Osteoblast (primary cell): ENCODE data around the gene C11orf58. TPM values are rescaled to one million over a fixed set of nuclear protein-coding genes. Genes with fewer than 3 reads are reported as not detected.

Source experiments
- DNase-seq: peaks from one replicate; pipeline ENCODE4 v3.0.0; 2011; ENCODE audit warnings: low spot score, mixed read lengths; ENCODE audit not compliant: insufficient read length; ENCODE audit errors: missing footprints
- H2AFZ ChIP-seq: 2 replicates; pipeline ENCODE4 v1.6.0; 2011; ENCODE audit warnings: mild to moderate bottlenecking, low read length
- H3K27ac ChIP-seq: 2 replicates; pipeline ENCODE4 v1.5.1; 2011; ENCODE audit warnings: mild to moderate bottlenecking, low read depth, low read length, moderate library complexity
- H3K27me3 ChIP-seq: 2 replicates; pipeline ENCODE4 v1.6.0; 2012; ENCODE audit warnings: mild to moderate bottlenecking, control low read depth, inconsistent platforms, low read length, moderate library complexity; ENCODE audit not compliant: insufficient read depth
- H3K36me3 ChIP-seq: 2 replicates; pipeline ENCODE4 v1.5.1; 2011; ENCODE audit warnings: mild to moderate bottlenecking, low read length, control low read depth, moderate library complexity; ENCODE audit not compliant: insufficient read depth
- H3K4me1 ChIP-seq: 2 replicates; pipeline ENCODE4 v1.5.1; 2011; ENCODE audit warnings: mild to moderate bottlenecking, low read length, control low read depth, moderate library complexity; ENCODE audit not compliant: insufficient read depth
- H3K4me2 ChIP-seq: 2 replicates; pipeline ENCODE4 v1.6.0; 2011; ENCODE audit warnings: mild to moderate bottlenecking, low read length; ENCODE audit not compliant: insufficient read depth
- H3K4me3 ChIP-seq: fragments of 200-600 bp; sonication (generic); 3 replicates; pipeline ENCODE4 v1.5.1; 2012; ENCODE audit warnings: mild to moderate bottlenecking, low read length, inconsistent platforms; ENCODE audit not compliant: insufficient read depth
- H3K79me2 ChIP-seq: 2 replicates; pipeline ENCODE4 v1.6.0; 2012; ENCODE audit warnings: mild to moderate bottlenecking, low read length, control low read depth, inconsistent platforms; ENCODE audit not compliant: insufficient read depth
- H3K9me3 ChIP-seq: 2 replicates; pipeline ENCODE4 v1.5.1; 2011; ENCODE audit warnings: low read depth, low read length, control low read depth
- H4K20me1 ChIP-seq: 2 replicates; pipeline ENCODE4 v1.6.0; 2012; ENCODE audit warnings: mild to moderate bottlenecking, low read length, control low read depth; ENCODE audit not compliant: insufficient read depth
- total RNA-seq: library from RNA; depleted of rRNA; stranded (reverse); fragments of >200 nt; gene quantifications from 2 replicates; pipeline ENCODE4 v1.2.3, GENCODE V29; 2012
- TF ChIP-seq, protein P1 (sequence below): IDR thresholded peaks from 2 replicates; pipeline ENCODE4 v1.5.1; 2011; ENCODE audit warnings: mild to moderate bottlenecking, low read depth, low read length, moderate library complexity; ENCODE audit errors: extremely low read depth

The C11orf58 gene
- total RNA-seq, 1 donor = 139 TPM

DNA sequence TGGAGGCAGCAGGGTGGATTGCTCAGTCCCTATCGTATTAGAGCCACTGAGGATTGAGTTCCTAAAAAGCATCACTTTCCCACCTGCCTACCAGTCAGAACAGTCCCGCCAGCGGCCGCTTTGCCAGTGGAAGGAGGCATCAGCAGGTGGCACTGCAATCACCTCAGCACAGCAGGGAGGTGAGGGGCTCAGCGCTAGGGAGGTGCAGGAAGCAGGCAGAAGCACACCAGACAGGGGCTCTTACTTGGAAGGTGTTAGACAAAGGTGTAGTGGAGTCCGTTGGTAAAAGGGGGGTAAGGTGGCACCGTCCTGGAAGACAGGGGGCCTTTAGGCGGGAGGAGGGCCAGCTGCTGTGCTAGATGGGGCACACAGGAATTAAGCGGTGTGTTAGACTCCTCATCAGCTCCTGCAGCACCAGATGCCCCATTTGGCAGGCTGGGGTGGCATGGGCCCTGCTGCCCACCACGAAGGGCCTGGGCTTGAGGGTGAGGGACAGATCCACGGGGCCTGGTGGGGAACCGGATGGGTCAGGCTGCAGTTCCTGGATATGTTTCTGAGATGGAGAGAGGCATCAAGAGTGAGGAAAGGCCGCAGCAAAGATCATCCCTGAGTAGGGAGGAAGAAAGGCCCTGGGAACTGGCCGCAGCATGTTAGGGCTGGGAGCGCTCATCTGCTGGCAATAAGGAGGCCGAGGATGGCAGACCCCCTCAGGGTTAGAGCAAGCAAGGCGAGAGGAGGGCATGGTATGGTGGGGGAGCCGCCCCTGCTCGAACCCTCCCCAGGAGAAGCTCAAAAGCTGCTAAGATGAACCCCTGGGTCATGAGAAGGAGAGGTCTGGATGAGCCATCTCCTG lies 42.5 kb downstream of the C11orf58 start:
- no peak overlapping the region for H3K27ac ChIP-seq
- H3K9me3 ChIP-seq = no peaks in the 10 kb centered on the region
- no peaks in the 10 kb centered on the region for H3K79me2 ChIP-seq
- DNase-seq = peak; percentile 69
- TF ChIP-seq, protein P1, sequence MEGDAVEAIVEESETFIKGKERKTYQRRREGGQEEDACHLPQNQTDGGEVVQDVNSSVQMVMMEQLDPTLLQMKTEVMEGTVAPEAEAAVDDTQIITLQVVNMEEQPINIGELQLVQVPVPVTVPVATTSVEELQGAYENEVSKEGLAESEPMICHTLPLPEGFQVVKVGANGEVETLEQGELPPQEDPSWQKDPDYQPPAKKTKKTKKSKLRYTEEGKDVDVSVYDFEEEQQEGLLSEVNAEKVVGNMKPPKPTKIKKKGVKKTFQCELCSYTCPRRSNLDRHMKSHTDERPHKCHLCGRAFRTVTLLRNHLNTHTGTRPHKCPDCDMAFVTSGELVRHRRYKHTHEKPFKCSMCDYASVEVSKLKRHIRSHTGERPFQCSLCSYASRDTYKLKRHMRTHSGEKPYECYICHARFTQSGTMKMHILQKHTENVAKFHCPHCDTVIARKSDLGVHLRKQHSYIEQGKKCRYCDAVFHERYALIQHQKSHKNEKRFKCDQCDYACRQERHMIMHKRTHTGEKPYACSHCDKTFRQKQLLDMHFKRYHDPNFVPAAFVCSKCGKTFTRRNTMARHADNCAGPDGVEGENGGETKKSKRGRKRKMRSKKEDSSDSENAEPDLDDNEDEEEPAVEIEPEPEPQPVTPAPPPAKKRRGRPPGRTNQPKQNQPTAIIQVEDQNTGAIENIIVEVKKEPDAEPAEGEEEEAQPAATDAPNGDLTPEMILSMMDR = no peak
- no peak overlapping the region for H3K4me3 ChIP-seq
- H3K4me2 ChIP-seq = no peak overlapping the region
- no peaks in the 10 kb centered on the region for H4K20me1 ChIP-seq
- no peaks in the 10 kb centered on the region for H3K27me3 ChIP-seq
- no peak overlapping the region for H2AFZ ChIP-seq
- H3K4me1 ChIP-seq = peaks cover 4% of the 10 kb centered on the region
- H3K36me3 ChIP-seq = no peaks in the 10 kb centered on the region

DNA sequence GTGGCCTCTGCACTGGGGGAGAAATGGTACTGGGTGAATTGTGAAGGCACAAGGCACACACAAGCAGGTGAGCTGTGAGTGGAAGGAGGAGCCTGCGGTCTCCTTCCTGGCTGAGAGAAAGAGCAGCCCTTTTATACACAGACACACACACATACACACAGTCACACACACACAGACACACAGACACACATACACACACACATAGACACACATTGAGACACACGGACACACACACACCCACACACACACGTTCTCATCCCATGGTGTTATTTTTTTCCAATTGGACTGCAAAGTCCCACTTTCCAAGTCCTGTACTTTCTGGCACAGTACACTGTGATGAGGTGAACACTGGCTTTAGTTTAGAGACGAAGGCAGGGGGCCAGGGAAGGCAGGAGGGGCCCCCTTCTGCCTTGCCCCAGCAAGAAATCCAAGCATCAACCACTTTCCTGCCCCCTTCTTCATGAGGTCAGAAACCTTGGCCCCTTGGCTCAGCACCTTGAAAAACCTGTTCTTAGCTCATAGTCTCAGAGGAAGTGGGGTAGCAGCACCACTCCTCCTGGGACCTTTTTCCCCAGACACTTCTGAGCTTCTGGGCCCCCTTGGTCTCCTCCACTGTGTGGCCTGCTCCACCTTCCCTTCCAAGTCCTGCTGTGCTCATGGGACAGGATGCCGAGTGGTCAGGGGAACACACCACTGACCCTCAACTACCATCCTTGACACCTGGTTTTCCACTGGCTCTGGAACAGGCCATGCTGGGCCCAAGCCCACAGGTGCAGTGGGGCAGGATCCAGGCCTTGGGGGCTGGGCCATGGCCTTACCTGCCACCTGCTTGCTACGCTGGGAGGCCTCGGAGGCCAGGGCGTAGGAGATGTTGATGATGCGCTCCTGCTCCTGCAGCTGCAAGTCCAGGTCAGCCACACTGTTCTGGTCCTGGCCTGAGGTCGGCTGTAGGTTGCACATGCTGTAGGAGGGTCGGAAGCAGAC lies 43.8 kb downstream of the C11orf58 start:
- TF ChIP-seq, protein P1 = no peak
- DNase-seq = peak; percentile 70
- Histone ChIP-seq H3K4me1 (peaks cover 6% of the 10 kb centered on the region), H2AFZ (no peak overlapping the region), H3K27me3 (no peaks in the 10 kb centered on the region), H4K20me1 (no peaks in the 10 kb centered on the region), H3K36me3 (no peaks in the 10 kb centered on the region), H3K27ac (no peak overlapping the region), H3K4me3 (no peak overlapping the region), H3K4me2 (no peak overlapping the region), H3K79me2 (no peaks in the 10 kb centered on the region), H3K9me3 (no peaks in the 10 kb centered on the region)

DNA sequence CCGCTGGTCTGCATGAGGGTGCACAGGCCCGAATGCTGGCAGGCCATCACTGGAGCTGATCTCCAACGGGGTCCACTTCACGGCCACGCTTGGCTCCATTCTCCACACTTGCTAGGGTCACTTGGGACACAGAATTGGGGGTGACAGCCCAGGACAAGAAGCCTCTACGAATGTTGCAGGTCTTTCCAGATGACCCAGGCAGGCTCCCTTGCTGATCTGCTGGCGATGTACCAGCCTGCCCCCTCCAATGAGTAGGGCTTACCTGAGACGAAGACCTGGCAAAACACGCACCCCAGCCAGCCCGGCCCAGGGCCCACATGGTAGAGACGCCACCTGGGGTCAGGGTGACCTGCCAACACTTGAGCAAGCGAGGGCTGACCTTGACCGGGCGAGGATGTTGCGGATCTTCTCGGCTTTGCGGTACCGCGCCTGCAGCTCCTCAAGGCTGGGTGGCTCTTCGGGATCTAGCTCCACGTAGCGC lies 44.9 kb downstream of the C11orf58 start:
- Histone ChIP-seq H3K36me3 (no peaks in the 10 kb centered on the region), H3K4me1 (peaks cover 17% of the 10 kb centered on the region), H2AFZ (no peak overlapping the region), H4K20me1 (no peaks in the 10 kb centered on the region), H3K4me2 (no peak overlapping the region), H3K27me3 (no peaks in the 10 kb centered on the region), H3K79me2 (no peaks in the 10 kb centered on the region), H3K27ac (no peak overlapping the region), H3K9me3 (no peaks in the 10 kb centered on the region), H3K4me3 (no peak overlapping the region)
- DNase-seq = peak; percentile 58
- TF ChIP-seq, protein P1 = no peak

DNA sequence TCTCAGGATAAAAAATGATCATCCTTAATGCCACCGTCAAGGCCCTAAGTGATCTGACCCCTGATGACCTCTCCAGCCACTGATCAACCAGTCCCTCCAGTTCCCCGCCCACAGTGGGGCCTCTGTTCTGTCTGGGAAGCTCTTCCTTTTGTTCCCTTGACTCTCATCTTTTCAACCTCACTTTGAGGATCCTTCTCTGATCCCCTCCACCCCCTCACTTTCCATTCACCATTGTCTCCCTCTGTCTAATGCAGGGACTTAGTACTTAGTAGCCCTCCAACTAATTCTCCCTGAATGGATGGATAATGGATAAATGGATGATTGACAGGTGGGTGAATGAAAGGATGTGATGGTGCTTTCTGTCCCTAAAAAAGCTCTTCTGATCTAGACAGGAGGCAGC lies 45.6 kb downstream of the C11orf58 start:
- TF ChIP-seq, protein P1 = no peak
- H3K36me3 ChIP-seq = no peaks in the 10 kb centered on the region
- H3K4me1 ChIP-seq = peaks cover 24% of the 10 kb centered on the region

More for the DNA sequence above, 45.6 kb downstream of the C11orf58 start:
- H3K4me3 ChIP-seq = no peak overlapping the region
- H3K9me3 ChIP-seq = no peaks in the 10 kb centered on the region
- H3K4me2 ChIP-seq = no peak overlapping the region
- H3K27ac ChIP-seq = no peak overlapping the region
- DNase-seq = peak; percentile 63
- no peaks in the 10 kb centered on the region for H4K20me1 ChIP-seq
- no peak overlapping the region for H2AFZ ChIP-seq
- no peaks in the 10 kb centered on the region for H3K27me3 ChIP-seq
- H3K79me2 ChIP-seq = no peaks in the 10 kb centered on the region
